Measurements from ENCODE around the gene FOXP4. TPM values are rescaled to one million over a fixed set of nuclear protein-coding genes. Genes with fewer than 3 reads are reported as not detected.

Gene FOXP4
- total and polyA plus RNA-seq, 2 of the 13 experiments (the other 11 are each of a cell fraction or from before 2014, with no cell fraction given) = 11.0 to 12.4 TPM

GRCh38 chr6:41546475-41546865 is 289 bp downstream of the FOXP4 start (continued):
- TF ChIP-seq ZNF362 (CRISPR knock-in tag; IDR thresholded peaks at IDR 0.05; ENCODE audit: borderline replicate concordance) (no peak), ZSCAN25 (CRISPR knock-in tag; IDR thresholded peaks at IDR 0.05) (no peak), ZNF841 (CRISPR knock-in tag; IDR thresholded peaks at IDR 0.05; ENCODE audit: borderline replicate concordance) (no peak), MED8 (CRISPR knock-in tag; IDR thresholded peaks at IDR 0.05; ENCODE audit: insufficient replicate concordance) (no peak), SYNCRIP (IDR thresholded peaks at IDR 0.05; ENCODE audit: insufficient read depth, low read depth, low read length) (no peak), NCOR1 (IDR thresholded peaks at IDR 0.05; ENCODE audit: borderline replicate concordance, low read length) (no peak), SP4 (CRISPR knock-in tag; IDR thresholded peaks at IDR 0.05) (0 out of 2 replicates have a peak, but pooled peaks have one; percentile 6), ZBTB14 (CRISPR knock-in tag; IDR thresholded peaks at IDR 0.05) (0 out of 2 replicates have a peak, but pooled peaks have one; percentile 0), FOXP1 (IDR thresholded peaks at IDR 0.05) (no peak), FOXP1 (CRISPR knock-in tag; IDR thresholded peaks at IDR 0.05) (no peak), ZNF75D (CRISPR knock-in tag; IDR thresholded peaks at IDR 0.05; ENCODE audit: borderline replicate concordance) (no peak), ZNF382 (CRISPR knock-in tag; IDR thresholded peaks at IDR 0.05; ENCODE audit: borderline replicate concordance) (no peak), ZNF777 (CRISPR knock-in tag; IDR thresholded peaks at IDR 0.05) (peak; percentile 44; the same call in 1 of the 2 replicates), TGIF2 (CRISPR knock-in tag; IDR thresholded peaks at IDR 0.05) (no peak), CBFB (CRISPR knock-in tag; IDR thresholded peaks at IDR 0.05) (no peak), ZMYM2 (CRISPR knock-in tag; IDR thresholded peaks at IDR 0.05) (no peak), ZNF318 (CRISPR knock-in tag; IDR thresholded peaks at IDR 0.05) (no peak), ZNF441 (CRISPR knock-in tag; IDR thresholded peaks at IDR 0.05; ENCODE audit: borderline replicate concordance) (no peak), ZNF160 (CRISPR knock-in tag; IDR thresholded peaks at IDR 0.05) (peak; percentile 19; the same call in 1 of the 2 replicates), ZNF644 (CRISPR knock-in tag; IDR thresholded peaks at IDR 0.05; ENCODE audit: low read depth) (no peak)
- TF ChIP-seq, protein P1, sequence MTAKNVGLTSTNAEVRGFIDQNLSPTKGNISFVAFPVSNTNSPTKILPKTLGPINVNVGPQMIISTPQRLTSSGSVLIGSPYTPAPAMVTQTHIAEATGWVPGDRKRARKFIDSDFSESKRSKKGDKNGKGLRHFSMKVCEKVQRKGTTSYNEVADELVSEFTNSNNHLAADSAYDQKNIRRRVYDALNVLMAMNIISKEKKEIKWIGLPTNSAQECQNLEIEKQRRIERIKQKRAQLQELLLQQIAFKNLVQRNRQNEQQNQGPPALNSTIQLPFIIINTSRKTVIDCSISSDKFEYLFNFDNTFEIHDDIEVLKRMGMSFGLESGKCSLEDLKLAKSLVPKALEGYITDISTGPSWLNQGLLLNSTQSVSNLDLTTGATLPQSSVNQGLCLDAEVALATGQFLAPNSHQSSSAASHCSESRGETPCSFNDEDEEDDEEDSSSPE (CRISPR knock-in tag; IDR thresholded peaks at IDR 0.05) = no peak

Data from HepG2 (cell line).